ENCODE measurements around the gene LTN1. TPM values are rescaled to one million over a fixed set of nuclear protein-coding genes. Genes with fewer than 3 reads are reported as not detected.
"Not testable (repeated sequence)": the region's sequence is repeated elsewhere in the genome, so short reads cannot be mapped to it uniquely, and the experiment has no call there.

Gene LTN1
- total RNA-seq, 1 donor from 2014 or later, result 23.6 TPM

GRCh38 chr21:28936721-28937120, 56.0 kb downstream of the LTN1 start:
- TF ChIP-seq, protein P1, sequence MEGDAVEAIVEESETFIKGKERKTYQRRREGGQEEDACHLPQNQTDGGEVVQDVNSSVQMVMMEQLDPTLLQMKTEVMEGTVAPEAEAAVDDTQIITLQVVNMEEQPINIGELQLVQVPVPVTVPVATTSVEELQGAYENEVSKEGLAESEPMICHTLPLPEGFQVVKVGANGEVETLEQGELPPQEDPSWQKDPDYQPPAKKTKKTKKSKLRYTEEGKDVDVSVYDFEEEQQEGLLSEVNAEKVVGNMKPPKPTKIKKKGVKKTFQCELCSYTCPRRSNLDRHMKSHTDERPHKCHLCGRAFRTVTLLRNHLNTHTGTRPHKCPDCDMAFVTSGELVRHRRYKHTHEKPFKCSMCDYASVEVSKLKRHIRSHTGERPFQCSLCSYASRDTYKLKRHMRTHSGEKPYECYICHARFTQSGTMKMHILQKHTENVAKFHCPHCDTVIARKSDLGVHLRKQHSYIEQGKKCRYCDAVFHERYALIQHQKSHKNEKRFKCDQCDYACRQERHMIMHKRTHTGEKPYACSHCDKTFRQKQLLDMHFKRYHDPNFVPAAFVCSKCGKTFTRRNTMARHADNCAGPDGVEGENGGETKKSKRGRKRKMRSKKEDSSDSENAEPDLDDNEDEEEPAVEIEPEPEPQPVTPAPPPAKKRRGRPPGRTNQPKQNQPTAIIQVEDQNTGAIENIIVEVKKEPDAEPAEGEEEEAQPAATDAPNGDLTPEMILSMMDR (IDR thresholded peaks at IDR 0.05; ENCODE audit: unreplicated experiment), result no peak
- Mint-ChIP-seq H3K36me3 (ENCODE audit: low read depth, unreplicated experiment) (peaks cover 20% of the 10 kb centered on the region), H3K4me1 (ENCODE audit: unreplicated experiment) (peaks cover 6% of the 10 kb centered on the region), H3K4me3 (ENCODE audit: unreplicated experiment) (no peak overlapping the region), H3K9me3 (ENCODE audit: unreplicated experiment) (no peaks in the 10 kb centered on the region), H3K27ac (ENCODE audit: unreplicated experiment) (no peak overlapping the region), H3K27me3 (ENCODE audit: unreplicated experiment) (no peaks in the 10 kb centered on the region)
- no peak for DNase-seq (ENCODE audit: low spot score)

- H3K9me3 Mint-ChIP-seq (ENCODE audit: unreplicated experiment), result no peaks in the 10 kb centered on the region
- H3K27me3 Mint-ChIP-seq (ENCODE audit: unreplicated experiment), result no peaks in the 10 kb centered on the region
- peaks cover 6% of the 10 kb centered on the region for H3K4me1 Mint-ChIP-seq (ENCODE audit: unreplicated experiment)
- no peak for DNase-seq (ENCODE audit: low spot score)
- H3K27ac Mint-ChIP-seq (ENCODE audit: unreplicated experiment), result no peak overlapping the region
- TF ChIP-seq, protein P1 (IDR thresholded peaks at IDR 0.05; ENCODE audit: unreplicated experiment), result no peak
- H3K36me3 Mint-ChIP-seq (ENCODE audit: low read depth, unreplicated experiment), result peaks cover 17% of the 10 kb centered on the region
- no peak overlapping the region for H3K4me3 Mint-ChIP-seq (ENCODE audit: unreplicated experiment)
These were observed 56.6 kb downstream of the LTN1 start for GRCh38 chr21:28936036-28936435.

- no peak for DNase-seq (ENCODE audit: low spot score)
- Mint-ChIP-seq H3K36me3 (ENCODE audit: low read depth, unreplicated experiment) (peaks cover 17% of the 10 kb centered on the region), H3K9me3 (ENCODE audit: unreplicated experiment) (no peaks in the 10 kb centered on the region), H3K4me1 (ENCODE audit: unreplicated experiment) (no peaks in the 10 kb centered on the region), H3K4me3 (ENCODE audit: unreplicated experiment) (no peak overlapping the region), H3K27ac (ENCODE audit: unreplicated experiment) (no peak overlapping the region), H3K27me3 (ENCODE audit: unreplicated experiment) (no peaks in the 10 kb centered on the region)
- TF ChIP-seq, protein P1 (IDR thresholded peaks at IDR 0.05; ENCODE audit: unreplicated experiment), result no peak
These were observed 60.0 kb downstream of the LTN1 start for GRCh38 chr21:28932717-28933116.

GRCh38 chr21:28931708-28932372, 60.8 kb downstream of the LTN1 start:
- not testable (repeated sequence) for H3K4me3 Mint-ChIP-seq (ENCODE audit: unreplicated experiment); H3K27ac Mint-ChIP-seq (ENCODE audit: unreplicated experiment); DNase-seq (ENCODE audit: low spot score); H3K9me3 Mint-ChIP-seq (ENCODE audit: unreplicated experiment); H3K27me3 Mint-ChIP-seq (ENCODE audit: unreplicated experiment); H3K4me1 Mint-ChIP-seq (ENCODE audit: unreplicated experiment)
- peaks cover 15% of the 10 kb centered on the region for H3K36me3 Mint-ChIP-seq (ENCODE audit: low read depth, unreplicated experiment)

DNA sequence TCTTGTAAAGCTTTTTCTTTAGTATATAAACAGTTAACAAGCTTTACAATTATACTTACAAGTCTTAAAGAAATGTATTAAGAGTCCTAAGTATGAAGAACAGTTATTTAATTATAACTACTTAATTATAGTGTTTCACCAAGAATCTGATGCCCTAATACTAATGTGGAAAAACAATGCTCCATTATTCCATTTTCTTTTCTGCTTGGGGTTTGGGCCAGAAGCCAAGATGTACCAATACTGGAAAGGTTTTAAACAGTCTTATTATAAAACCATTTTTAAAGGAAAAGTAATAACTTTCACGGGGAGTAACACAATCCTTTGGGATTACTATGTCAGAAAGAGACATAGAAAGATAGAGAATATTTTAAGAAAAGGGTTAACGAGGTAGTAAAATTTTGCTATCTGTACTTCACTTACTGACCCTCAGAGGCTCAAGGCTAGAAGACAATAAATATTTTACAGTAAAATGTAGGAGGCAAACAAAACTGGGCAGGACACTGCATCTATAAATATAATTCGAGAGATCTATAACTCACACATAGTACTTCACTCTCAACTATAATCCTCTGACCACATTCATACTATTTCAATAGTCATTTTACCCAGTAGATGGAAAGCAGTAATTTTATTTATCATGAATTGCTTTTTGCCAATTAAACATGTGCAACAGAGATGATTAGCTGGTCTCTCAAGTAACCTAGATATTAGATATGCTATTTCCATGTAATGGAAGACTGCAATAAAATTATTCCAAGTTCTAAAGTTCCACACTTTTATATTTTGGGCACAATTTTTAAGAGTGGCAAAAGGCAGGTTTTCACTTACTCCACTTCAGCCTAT, 63.9 kb downstream of the LTN1 start:
- Mint-ChIP-seq H3K27me3 (ENCODE audit: unreplicated experiment) (peaks cover 2% of the 10 kb centered on the region), H3K27ac (ENCODE audit: unreplicated experiment) (no peak overlapping the region), H3K36me3 (ENCODE audit: low read depth, unreplicated experiment) (peaks cover 11% of the 10 kb centered on the region), H3K9me3 (ENCODE audit: unreplicated experiment) (no peaks in the 10 kb centered on the region), H3K4me1 (ENCODE audit: unreplicated experiment) (no peaks in the 10 kb centered on the region), H3K4me3 (ENCODE audit: unreplicated experiment) (no peak overlapping the region)
- TF ChIP-seq, protein P1 (IDR thresholded peaks at IDR 0.05; ENCODE audit: unreplicated experiment), result no peak
- no peak for DNase-seq (ENCODE audit: low spot score)

All from endothelial cell (in vitro differentiated cells).